OCI-LY3 (cell line): ENCODE results near the gene SLC26A8.

Source experiments
- H2AFZ ChIP-seq: fragments of 200-600, 300-600 bp; shearing (Covaris generic); 2 replicates; pipeline ENCODE4 v1.6.0; 2014; ENCODE audit warnings: antibody characterized with exemption, low read depth, low read length
- H3K27ac ChIP-seq: fragments of 200-600, 300-600 bp; sonication (generic); 2 replicates; pipeline ENCODE4 v1.5.1; 2014; ENCODE audit warnings: mild to moderate bottlenecking, low read length, moderate library complexity, mixed read lengths
- H3K27me3 ChIP-seq: fragments of 200-600, 300-600 bp; sonication (generic); 2 replicates; pipeline ENCODE4 v1.6.1; 2014; ENCODE audit warnings: low read depth, low read length, mixed read lengths
- H3K36me3 ChIP-seq: fragments of 200-600, 300-600 bp; sonication (generic); replicated peaks from 2 replicates; pipeline ENCODE3; 2014; ENCODE audit warnings: low read depth, low read length, mixed read lengths
- H3K4me1 ChIP-seq: fragments of 300-600, 200-600 bp; sonication (generic); 2 replicates; pipeline ENCODE4 v1.6.1; 2014; ENCODE audit warnings: low read length, mixed read lengths
- H3K4me2 ChIP-seq: fragments of 200-600, 300-600 bp; sonication (generic); 2 replicates; pipeline ENCODE4 v1.6.1; 2014; ENCODE audit warnings: low read length, mixed read lengths
- H3K4me3 ChIP-seq: fragments of 300-600, 200-600 bp; sonication (generic); 2 replicates; pipeline ENCODE4 v1.5.1; 2014; ENCODE audit warnings: antibody characterized with exemption, mild to moderate bottlenecking, low read length, moderate library complexity
- H3K79me2 ChIP-seq: fragments of 300-600, 200-600 bp; shearing (Covaris generic); 2 replicates; pipeline ENCODE4 v1.6.1; 2014; ENCODE audit warnings: mild to moderate bottlenecking, low read length, mixed read lengths
- H3K9ac ChIP-seq: fragments of 300-600, 200-600 bp; shearing (Covaris generic); 2 replicates; pipeline ENCODE4 v1.6.0; 2014; ENCODE audit warnings: mild to moderate bottlenecking, low read length, moderate library complexity
- H3K9me3 ChIP-seq: fragments of 200-600, 300-600 bp; shearing (Covaris generic); 2 replicates; pipeline ENCODE4 v1.6.1; 2014; ENCODE audit warnings: low read length, mixed read lengths; ENCODE audit not compliant: insufficient read depth
- H4K20me1 ChIP-seq: fragments of 200-600, 300-600 bp; sonication (generic); 2 replicates; pipeline ENCODE4 v1.6.1; 2016; ENCODE audit warnings: low read length, mixed read lengths; ENCODE audit not compliant: insufficient read depth
- CTCF ChIP-seq: fragments of 200-600, 300-600 bp; sonication (generic); IDR thresholded peaks from 2 replicates; pipeline ENCODE4 v1.5.1; 2014; ENCODE audit warnings: antibody characterized with exemption, low read length, low read depth
- EZH2phosphoT487 ChIP-seq: fragments of 200-600 bp; shearing (Covaris generic); IDR thresholded peaks from 2 replicates; pipeline ENCODE4 v1.6.1; 2018; ENCODE audit warnings: antibody characterized with exemption, mixed run types, low read depth

The SLC26A8 gene

GRCh38 chr6:35954333-35954732 is 70.1 kb downstream of the SLC26A8 start:
- H2AFZ ChIP-seq, result no peak overlapping the region
- no peak overlapping the region for H3K4me2 ChIP-seq
- no peak for TF ChIP-seq EZH2phosphoT487
- TF ChIP-seq CTCF, result no peak

GRCh38 chr6:35948725-35949124 is 75.7 kb downstream of the SLC26A8 start:
- H3K9me3 ChIP-seq, result no peaks in the 10 kb centered on the region
- no peak overlapping the region for H3K27ac ChIP-seq
- no peak overlapping the region for H3K4me2 ChIP-seq
- no peaks in the 10 kb centered on the region for H3K79me2 ChIP-seq
- TF ChIP-seq CTCF (peak; percentile 33; the same call in 1 of the 2 replicates), EZH2phosphoT487 (no peak)
- H4K20me1 ChIP-seq, result no peaks in the 10 kb centered on the region
- H3K9ac ChIP-seq, result no peak overlapping the region
- H3K27me3 ChIP-seq, result peaks cover 3% of the 10 kb centered on the region; the same call in 1 of the 2 replicates
- no peak overlapping the region for H2AFZ ChIP-seq
- H3K4me3 ChIP-seq, result no peak overlapping the region
- H3K4me1 ChIP-seq, result no peaks in the 10 kb centered on the region
- H3K36me3 ChIP-seq, result no peaks in the 10 kb centered on the region

More at GRCh38 chr6:35954333-35954732, 70.1 kb downstream of the SLC26A8 start:
- Histone ChIP-seq H3K4me1 (no peaks in the 10 kb centered on the region), H3K9ac (no peak overlapping the region), H3K27me3 (peaks cover 16% of the 10 kb centered on the region), H3K79me2 (no peaks in the 10 kb centered on the region), H3K27ac (no peak overlapping the region), H4K20me1 (no peaks in the 10 kb centered on the region), H3K36me3 (no peaks in the 10 kb centered on the region), H3K4me3 (no peak overlapping the region), H3K9me3 (no peaks in the 10 kb centered on the region)

- no peaks in the 10 kb centered on the region for H3K9me3 ChIP-seq
- no peaks in the 10 kb centered on the region for H3K4me1 ChIP-seq
- H3K27ac ChIP-seq, result no peak overlapping the region
- no peak overlapping the region for H2AFZ ChIP-seq
- TF ChIP-seq EZH2phosphoT487 (no peak), CTCF (no peak)
- H3K36me3 ChIP-seq, result no peaks in the 10 kb centered on the region
- H3K9ac ChIP-seq, result no peak overlapping the region
- no peak overlapping the region for H3K4me2 ChIP-seq
- H3K4me3 ChIP-seq, result no peak overlapping the region
- peaks cover 5% of the 10 kb centered on the region; the same call in 1 of the 2 replicates for H3K27me3 ChIP-seq
- H3K79me2 ChIP-seq, result no peaks in the 10 kb centered on the region
- H4K20me1 ChIP-seq, result no peaks in the 10 kb centered on the region
Observed at GRCh38 chr6:35945650-35946025, 78.8 kb downstream of the SLC26A8 start.

- H4K20me1 ChIP-seq, result no peaks in the 10 kb centered on the region
- H3K4me3 ChIP-seq, result no peak overlapping the region
- peaks cover 5% of the 10 kb centered on the region; the same call in 1 of the 2 replicates for H3K27me3 ChIP-seq
Observed at GRCh38 chr6:35943390-35943789, 81.1 kb downstream of the SLC26A8 start.

More at GRCh38 chr6:35943390-35943789, 81.1 kb downstream of the SLC26A8 start:
- no peak overlapping the region for H3K27ac ChIP-seq
- H2AFZ ChIP-seq, result no peak overlapping the region
- H3K36me3 ChIP-seq, result no peaks in the 10 kb centered on the region
- H3K4me2 ChIP-seq, result no peak overlapping the region
- H3K79me2 ChIP-seq, result no peaks in the 10 kb centered on the region
- H3K9me3 ChIP-seq, result no peaks in the 10 kb centered on the region
- no peak for TF ChIP-seq CTCF
- no peak for TF ChIP-seq EZH2phosphoT487
- no peak overlapping the region for H3K9ac ChIP-seq
- no peaks in the 10 kb centered on the region for H3K4me1 ChIP-seq
